Activated gamma-delta T cell treated with Interleukin-2 at 50 U/mL for 16 hours (primary cell): ENCODE results near the gene KIF13A.
"Not testable (repeated sequence)": the region's sequence is repeated elsewhere in the genome, so short reads cannot be mapped to it uniquely, and the experiment has no call there.

Source experiments
- DNase-seq: peaks from one replicate; pipeline ENCODE4 v3.0.0-alpha.2; 2020

Gene KIF13A

DNA sequence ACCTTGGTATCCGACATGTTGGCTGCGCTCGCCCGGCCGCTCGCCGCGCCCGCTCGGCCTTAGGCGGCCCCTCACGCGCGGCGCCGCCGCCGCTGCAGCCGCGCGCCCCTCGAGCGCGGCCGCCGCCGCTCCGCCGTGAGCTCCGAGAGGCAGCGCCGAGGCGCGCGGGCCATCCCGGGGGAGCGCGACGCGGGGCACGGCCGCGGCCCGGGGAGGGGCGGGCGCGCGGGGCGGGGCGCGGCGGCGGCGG lies at the start of gene KIF13A:
Gene KIF13A, minus strand, starts transcription at position 189 of the 250 bp plus-strand sequence. Its CDS starts 172 bp downstream, at position 17.
- no peak for DNase-seq

DNA sequence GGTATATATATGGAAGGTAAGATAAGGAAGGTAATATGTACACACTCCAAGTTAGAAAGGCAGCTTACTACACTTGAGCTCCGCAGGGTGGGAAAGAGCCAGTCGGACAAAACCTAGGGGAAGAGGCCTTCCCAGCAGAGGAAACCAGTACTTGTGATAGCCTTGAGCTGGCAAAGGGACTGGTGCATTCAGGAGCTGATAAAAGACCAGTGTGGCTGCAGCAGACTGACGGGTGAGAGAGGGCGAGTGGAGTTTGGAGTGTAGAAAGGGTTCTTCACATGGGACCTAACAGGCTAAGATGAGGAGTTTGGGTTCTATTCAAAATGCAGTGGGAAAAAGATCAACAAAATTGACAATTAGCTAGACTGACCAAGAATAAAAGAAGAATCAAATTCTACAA lies 49.3 kb upstream of the KIF13A start:
- DNase-seq = no peak

DNA sequence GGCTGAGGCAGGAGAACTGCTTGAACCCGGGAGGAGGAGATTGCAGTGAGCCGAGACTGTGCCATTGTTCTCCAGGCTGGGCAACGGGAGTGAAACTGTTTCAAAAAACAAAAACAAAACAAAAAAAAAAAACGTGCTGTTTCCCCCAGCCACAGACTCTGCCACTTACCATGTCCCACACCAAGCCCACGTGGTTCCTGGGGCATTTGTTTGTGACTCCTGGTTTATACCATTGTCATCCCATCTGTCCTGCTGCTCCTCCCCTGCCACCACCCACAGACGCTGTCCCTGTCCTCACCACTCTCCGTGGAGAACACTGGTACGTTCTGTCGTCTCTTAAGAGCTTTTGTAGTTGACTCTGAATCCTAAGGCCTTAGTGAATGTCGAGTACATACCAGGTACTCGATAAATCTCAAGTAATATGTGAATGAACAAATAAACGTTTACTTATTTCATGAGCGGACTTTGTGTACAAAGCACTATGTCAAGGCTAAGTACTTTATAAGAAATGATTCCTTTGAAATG lies 48.0 kb upstream of the KIF13A start:
- DNase-seq = no peak

DNA sequence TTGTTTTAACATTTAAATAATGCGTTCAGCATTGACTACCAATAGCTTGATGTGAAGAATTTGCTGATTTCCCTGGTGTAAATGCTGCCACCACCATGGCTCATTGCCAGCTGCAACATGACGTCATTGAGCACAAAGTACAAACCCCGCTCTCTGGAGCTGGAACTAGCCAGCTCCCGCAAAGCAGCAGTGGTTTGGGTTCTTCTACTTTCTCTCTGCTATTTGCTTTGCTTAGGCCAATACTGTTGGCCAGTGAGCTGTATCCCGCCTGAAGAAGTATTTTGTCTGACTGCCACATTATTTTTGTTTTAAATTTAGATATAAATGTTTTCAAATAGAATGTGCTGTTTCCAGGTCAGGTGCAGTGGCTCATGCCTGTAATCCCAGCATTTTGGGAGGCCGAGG lies 47.4 kb upstream of the KIF13A start:
- no peak for DNase-seq

DNA sequence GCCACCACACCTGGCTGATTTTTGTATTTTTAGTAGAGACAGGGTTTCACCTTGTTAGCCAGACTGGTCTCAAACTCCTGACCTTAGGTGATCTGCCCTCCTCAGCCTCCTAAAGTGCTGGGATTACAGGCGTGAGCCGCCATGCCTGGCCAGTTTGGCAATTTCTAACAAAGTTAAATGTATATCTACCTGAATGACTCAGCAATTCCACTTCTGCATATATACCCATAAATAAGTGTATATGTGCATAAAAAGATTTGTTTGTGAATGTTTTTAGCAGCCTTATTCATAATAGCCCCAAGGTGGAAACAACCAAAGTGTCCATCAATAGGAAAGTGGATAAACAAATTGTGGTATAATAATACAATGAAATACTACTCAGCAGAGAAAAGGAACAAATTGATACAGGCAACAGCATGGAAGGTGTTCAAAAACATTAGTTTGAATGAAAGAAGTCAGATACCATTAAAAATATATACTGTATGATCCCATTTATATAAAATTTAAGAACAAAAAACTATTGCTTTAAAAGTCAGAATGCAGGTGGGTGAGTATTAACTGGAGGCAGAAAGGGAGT lies 44.3 kb upstream of the KIF13A start:
- DNase-seq = no peak

DNA sequence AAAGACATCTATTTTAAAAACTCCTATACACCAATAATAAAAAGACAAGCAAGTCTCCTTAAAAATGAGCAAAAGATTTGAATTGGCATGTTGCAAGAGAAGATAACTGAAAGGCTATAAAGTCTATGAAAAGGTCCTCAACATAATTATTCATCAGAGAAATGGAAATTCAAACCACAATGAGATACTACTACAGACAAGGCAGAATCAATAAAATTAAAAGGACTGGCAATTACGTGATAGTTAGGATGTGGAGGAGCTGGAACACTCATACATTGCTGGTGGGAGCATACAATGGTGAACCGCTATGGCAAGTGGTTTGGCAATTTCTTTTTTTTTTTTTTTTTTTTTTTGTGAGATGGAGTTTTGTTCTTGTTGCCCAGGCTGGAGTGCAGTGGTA lies 43.8 kb upstream of the KIF13A start:
- no peak for DNase-seq

DNA sequence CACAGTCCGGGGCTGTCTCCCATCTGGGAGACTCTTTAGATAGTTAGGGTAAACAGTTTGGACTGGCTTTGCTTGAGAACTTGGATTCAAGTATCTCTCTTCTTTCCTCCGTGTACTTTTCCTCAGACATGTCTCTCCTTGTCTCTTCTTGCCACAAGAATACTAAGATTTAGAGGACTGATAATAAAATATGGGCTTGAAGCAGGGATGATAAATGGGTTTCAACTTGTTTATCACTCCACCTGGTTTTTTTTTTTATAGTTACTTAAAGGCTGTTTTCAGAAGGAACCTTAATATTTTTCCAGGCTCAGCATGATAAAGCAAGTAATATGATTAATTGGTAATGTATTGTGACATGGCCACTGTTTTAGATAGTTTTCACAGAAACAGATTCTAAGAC lies 40.9 kb upstream of the KIF13A start:
- DNase-seq = no peak

DNA sequence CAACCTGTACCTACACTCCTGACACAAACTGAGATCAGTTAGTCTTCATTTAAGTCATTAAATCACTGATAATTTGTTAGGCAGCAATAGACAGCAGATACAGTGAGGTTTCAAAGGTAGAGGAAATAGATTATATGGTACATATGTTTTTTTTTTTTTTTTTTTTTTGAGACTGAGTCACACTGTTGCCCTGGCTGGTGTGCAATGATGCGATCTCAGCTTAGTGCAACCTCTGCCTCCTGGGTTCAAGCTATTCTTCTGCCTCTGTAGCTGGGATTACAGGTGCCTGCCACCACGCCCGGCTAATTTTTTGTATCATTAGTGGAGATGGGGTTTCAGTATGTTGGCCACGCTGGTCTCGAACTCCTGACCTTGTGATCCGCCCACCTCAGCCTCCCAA lies 38.2 kb upstream of the KIF13A start:
- DNase-seq = no peak

DNA sequence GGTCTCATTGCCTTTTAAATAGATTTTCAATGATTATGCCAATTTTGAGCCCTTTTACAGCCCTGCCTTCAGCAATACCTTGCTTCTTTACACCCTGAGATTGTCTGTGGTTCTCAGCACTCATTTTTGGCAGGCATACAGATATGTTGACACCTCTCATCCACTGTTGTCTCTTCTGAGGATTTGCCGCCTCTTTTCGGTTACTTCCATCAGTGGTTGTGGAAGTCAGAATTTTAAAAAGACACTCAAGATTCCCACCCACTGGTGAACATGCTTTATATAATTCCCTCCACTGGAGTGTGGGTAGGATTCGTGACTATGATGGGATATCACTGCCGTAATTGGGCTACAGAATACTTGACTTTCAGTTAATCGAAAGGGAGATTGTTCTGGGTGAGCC lies 37.4 kb upstream of the KIF13A start:
- DNase-seq = no peak

DNA sequence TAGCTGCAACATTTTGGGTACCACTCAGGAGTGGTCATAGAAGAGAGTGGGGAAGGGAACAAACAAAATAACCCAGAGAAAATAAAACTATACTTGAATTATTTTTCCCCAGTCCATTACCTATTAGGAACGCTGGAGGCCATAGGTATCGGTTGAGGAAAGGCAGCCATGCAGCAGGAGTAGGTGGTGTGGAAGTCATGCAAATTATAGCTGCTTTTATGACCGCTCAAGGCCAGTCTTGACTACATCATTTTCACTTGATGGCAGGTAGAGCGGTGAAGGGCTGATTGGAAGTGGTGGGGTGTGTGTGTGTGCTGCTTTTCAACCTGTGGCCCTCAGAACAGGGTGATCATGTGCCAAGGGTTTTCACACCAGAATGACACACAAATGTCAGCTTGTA lies 36.5 kb upstream of the KIF13A start:
- no peak for DNase-seq

DNA sequence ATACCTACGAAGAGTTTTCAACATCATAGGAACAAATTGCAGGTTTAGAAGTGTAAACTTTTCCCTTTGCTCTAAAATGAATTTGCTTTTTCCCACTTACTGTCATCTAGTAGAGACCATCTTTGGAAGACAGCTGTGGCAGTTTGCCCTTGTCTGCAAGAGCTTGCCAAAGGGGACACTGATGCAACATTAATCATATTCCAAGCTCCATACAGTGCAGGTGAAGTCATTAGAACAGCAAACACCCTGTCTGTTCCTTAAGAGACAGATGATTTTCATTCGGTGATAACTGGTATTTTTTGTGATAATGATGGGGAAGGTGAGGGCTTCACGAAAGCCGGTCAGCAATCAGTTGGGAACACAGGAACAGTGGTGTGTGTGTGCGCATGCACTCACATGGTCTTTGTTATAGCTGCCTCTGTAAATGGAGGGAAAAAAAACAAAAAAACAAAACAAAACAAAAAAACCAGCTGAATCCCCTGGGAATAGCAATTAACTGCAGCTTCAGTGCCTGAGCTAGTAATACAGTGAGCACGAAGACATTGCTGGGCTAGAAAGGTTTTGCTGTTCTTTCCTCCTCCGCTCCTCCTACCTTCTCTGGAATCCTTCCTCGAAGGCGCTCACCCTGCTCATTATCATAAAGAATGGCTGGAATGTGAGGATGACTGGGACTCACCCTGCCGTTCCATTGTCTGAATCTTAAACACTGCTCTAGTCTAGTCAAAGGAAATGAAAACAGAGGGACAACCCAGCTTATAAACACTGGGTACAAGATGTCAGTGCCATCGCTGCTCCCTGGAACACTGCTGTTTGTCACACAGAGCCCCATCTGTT lies 35.2 kb upstream of the KIF13A start:
- no peak for DNase-seq

DNA sequence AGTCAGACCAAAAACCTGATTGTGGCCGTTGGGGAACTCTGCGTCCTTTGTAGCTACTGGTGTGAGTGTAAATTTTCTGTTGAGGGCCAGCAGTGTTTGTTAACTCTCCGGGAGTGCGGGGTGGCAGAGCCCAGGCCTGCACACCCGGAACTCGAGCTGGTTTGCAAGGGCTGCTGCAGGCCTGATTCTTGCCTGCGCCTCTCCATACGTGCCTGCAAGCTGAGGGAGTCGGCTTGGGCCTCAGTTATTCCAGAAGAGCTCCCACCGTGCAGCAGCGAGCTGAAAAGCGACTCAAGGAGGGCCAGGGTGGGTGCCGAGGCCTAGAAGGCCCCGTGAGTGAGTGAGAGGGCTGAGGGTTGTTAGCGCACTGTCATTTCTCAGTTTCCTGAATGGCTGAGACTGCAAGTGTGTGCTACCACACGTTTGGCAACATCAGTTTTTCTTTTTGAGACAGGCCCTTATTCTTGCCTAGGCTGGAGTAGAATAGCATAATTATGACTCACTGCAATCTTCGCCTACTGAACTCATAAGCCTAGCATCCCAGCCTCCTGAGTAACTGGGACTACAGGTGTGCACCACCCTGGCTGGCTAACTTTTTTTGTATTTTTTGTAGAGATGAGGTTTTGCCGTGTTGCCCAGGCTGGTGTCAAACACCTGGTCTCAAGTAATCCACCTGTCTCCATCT lies 33.9 kb upstream of the KIF13A start:
- DNase-seq = no peak

DNA sequence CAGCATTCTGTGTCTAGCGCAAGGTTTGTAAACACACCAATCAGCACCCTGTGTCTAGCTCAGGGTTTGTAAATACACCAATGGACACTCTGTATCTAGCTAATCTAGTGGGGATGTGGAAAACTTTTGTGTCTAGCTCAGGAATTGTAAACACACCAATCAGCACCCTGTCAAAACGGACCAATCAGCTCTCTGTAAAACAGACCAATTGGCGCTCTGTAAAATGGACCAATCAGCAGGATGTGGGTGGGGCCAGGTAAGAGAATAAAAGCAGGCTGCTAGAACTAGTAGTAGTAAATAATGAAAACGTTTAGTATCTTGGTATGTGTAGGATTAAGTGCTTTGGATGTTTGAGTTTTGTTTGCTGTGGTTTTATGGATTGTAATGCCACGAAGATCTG lies 33.1 kb upstream of the KIF13A start:
- not testable (repeated sequence) for DNase-seq

DNA sequence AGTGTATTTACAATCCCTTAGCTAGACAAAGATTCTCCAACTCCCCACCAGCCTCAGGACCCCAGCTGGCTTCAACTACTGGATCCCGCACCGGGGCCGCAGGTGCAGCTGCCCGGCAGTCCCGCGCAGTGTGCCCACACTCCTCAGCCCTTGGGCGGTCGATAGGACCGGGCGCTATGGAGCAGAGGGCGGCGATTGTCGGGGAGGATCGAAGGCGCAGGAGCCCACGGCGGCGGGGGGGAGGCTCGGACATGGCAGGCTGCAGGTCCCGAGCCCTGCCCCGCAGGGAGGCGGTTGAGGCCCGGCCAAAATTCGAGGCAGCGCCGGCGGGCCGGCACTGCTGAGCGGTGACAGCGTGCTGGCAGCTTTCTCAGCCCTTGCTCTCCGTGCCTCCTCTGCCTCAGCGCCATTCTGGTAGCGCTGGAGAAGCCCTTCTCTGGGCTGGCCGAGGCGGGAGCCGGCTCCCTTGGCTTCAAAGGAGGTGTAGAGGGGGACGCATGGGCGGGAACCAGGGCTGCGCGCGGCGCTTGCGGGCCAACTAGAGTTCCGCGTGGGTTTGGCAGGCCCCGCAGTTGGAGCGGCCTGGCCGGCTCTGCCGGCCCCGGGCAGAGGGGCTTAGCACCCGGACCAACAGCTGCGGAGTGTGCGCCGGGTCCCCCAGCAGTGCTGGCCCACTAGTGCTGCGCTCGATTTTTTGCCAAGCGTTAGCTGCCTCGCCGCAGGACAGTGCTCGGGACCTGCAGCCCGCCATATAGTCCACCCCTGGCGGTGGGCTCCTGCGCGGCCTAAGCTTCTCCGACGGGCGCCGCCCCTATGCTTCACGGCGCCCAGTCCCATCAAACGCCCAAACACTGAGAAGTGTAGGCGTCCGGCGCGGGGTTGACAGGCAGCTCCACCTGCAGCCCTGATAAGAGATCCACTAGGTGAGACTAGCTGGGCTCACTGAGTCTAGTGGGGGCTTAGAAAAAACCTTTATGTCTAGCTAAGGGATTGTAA lies 32.4 kb upstream of the KIF13A start:
- no peak for DNase-seq

DNA sequence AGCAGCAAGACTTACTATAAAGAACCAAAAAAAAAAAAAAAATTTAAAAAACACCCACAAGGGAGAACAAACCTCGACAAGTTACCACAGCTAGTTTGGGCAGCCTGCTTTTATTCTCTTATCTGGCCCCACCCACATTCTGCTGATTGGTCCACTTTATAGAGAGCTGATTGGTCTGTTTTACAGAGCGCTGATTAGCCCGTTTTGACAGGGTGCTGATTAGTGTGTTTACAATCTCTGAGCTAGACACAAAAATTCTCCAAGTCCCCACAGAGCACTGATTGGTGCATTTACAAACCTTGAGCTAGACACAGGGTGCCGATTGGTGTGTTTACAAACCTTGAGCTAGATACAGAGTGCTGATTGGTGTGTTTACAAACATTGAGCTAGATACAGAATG lies 31.7 kb upstream of the KIF13A start:
- DNase-seq = not testable (repeated sequence)

DNA sequence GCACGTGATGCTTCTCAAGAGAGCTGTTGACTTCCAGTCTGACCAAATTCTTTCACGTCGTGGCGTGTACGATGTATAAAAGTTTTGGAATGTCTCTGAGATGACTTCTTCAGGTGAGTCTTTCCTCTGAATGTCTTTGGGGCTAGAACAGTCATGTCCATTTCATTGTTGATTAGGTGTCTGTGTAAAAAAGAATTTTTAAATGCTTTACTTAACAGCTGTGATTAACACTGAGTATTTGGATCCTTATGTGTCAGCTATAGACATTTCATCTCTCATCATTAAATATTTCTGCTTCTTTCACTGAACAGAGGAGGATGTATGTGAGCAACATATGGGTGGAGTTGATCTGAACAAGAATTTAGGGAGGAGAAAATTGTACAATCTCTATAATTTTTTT lies 29.3 kb upstream of the KIF13A start:
- DNase-seq = no peak

DNA sequence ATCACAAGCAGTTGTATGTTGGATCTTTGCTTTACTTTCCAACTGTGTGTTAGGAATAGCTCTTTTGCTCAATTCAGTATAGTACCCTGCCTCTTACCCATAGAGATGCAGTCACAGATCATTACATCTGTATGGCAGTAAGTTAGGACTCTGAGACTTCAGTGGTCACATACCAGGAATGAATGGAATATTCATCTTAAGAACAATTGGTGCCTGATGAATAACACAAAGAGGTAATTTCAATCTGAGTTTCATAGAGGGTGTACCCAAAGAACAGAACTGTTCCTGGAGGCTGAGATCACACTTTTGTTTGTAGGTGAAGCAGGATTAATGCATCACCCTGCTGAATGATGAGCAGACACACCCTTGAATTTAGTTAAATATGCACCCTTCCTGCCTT lies 28.7 kb upstream of the KIF13A start:
- DNase-seq = no peak

DNA sequence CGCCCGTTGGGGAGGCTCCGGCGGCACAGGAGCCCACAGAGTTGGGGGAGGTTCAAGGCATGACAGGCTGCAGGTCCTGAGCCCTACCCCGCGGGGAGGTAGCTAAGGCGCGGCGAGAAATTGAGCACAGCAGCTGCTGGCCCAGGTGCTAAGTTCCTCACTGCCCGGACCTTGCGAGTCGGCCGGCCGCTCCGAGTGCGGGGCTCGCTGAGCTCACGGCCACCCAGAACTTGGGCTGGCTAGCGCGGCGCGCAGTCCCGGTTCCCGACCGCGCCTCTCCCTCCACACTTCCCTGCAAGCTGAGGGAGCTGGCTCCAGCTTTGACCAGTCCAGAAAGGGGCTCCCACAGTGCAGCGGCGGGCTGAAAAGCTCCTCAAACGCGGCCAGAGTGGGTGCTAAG lies 23.9 kb upstream of the KIF13A start:
- DNase-seq = no peak

DNA sequence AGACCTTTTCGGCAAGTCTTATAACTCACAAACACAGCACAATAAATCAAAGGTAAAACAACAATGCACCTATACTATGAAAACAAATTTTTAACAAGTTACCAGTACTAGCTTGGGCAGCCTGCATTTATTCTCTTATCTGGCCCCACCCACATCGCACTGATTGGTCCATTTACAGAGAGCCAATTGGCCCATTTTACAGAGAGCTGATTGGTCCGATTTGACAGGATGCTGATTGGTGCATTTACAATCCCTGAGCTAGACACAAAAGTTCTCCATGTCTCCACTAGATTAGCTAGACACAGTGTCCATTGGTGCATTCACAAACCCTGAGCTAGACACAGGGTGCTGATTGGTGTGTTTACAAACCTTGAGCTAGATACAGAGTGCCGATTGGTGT lies 23.1 kb upstream of the KIF13A start:
- not testable (repeated sequence) for DNase-seq

DNA sequence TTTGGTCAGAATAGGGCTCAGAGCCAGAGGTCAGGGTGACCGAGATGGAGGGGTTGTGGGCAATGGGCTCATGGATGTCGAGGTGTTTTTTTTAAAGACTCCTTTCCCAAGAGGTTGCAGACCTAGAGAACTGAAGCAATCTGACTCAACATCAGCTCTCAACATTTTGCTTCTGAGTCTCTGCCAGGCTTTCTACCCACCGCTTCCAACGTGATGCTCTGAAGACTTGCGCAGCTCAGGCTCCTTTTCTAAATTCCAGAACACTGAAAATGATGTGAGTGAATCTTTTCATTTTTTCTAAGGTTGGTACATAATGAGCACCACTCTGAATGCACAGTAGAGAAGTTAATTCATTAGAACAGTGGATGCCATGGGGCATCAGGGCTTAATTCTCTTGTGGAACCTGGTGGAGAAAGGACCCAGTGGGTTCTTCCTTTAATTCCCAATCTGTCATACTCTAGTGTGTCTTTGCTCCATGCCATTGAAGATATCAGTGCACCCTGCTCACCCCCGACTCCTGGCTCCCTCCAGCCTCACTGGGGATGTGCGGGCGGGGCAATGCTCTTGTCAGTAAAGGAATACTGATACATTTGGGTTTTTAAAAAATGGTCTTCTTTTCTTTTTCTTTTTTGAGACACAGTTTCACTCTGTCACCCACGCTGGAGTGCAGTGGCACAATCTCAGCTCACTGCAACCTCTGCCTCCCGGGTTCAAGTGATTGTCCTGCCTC lies 17.0 kb upstream of the KIF13A start:
- no peak for DNase-seq

DNA sequence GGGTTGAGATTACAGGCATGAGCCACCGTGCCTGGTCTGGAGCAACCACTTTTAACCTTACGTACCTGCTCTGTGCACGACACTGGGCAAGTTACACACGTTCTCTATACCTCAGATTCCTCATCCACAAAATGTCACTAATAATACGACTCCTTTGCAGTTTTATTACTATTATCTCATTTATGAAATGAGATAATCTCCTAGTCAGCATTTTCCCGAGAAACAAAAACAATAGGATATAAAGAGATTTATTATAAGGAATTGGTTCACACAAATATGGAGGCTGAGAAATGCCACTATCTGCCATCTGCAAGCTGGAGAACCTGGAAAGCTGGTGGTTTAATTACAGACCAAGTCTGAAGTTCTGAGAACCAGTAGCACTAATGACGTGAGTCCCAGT lies 12.0 kb upstream of the KIF13A start:
- DNase-seq = no peak

DNA sequence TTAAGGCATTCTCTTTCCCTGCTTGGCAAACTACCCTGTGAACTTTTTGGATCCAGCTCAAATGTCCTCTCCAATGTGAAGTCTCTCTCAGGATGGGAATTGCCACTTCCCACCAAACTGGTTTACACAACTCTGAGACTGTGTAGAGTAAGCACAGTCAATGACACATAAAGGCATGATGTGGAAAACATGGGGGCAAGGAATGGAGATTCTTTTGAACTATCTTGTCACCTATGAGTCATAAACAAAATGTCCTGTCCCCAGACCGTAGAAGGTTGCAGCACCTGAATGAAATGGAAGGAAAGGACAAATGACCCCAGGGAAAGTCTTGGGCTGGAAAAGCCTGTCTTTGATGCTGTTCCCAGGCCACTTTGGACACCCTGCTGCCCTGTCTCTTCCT lies 11.0 kb upstream of the KIF13A start:
- DNase-seq = no peak
